NCI-H82 treated with DMSO at 0.1 percent for 48 hours (cell line): ENCODE measurements around the gene KCNH4.
"Not testable (repeated sequence)": the region's sequence is repeated elsewhere in the genome, so short reads cannot be mapped to it uniquely, and the experiment has no call there.

Experiments used
- DNase-seq: peaks from one replicate; lab custom pipeline; 2025; ENCODE audit not compliant: unreplicated experiment; lab: John Stamatoyannopoulos, UW

The KCNH4 gene

DNA sequence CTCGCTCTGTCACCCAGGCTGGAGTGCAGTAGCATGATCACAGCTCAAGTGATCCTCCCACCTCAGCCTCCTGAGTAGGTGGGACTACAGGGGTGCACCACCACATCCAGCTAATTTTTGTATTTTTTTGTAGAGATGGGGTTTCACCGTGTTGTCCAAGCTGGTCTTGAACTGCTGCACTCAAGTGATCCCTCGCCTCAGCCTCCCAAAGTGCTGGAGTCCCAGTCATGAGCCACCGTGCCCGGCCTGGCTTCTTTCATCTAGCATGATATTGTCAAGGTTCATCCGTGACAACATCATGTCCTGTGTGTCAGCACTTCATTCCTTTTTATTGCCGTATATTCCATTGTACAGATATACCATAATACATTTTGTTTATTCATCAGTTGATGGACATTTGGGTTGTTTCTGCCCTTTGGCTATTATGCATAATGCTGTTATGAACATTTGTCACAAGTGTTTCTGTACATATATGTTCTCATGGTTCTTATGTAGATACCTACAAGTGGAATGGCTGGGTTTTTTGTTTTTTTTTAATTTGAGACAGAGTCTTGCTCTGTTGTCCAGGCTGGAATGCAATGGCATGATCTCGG, 16.7 kb upstream of the KCNH4 start:
- no peak for DNase-seq

GRCh38 chr17:42193969-42194899, 13.3 kb upstream of the KCNH4 start, which contains the start of gene GHDC:
Gene GHDC, minus strand, starts transcription at chr17:42194494. Its CDS starts 913 bp downstream, at chr17:42193581.
- peak; percentile 84 for DNase-seq

DNA sequence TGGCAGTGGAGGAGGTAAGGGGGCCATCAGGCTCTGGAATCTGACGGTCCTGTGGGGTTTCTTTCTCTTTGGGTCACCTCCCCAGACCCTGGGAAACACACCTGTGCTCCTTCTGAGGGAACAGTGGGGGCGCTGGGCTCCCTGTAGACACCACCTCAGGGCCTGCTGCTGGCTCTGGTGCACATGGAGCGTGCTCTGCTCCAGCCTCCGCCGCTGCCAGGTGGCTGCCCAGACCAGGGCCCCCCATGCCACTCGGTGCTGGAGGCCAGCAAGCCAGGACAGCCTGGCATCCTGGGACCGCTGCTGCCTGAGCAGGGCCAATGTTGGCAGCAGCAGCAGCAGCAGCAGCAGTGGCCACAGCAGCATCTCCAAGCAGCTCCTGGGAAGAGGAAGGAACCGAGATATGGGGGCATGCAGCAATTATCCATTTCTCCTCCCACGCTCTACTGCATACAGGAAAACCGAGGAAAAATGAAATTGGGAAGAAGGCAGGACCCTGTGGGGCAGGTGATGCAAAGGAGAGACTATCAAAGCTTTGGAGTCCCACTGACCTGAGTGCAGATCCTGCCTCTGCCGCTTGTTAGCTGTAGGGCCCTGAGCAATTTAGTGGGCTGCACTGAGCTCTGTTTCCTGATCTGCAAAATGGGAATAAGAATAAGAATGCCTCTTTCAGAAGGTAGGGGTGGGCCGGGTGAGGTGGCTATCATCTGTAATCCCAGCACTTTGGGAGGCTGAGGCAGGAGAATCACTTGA, 12.4 kb upstream of the KCNH4 start:
- no peak for DNase-seq

DNA sequence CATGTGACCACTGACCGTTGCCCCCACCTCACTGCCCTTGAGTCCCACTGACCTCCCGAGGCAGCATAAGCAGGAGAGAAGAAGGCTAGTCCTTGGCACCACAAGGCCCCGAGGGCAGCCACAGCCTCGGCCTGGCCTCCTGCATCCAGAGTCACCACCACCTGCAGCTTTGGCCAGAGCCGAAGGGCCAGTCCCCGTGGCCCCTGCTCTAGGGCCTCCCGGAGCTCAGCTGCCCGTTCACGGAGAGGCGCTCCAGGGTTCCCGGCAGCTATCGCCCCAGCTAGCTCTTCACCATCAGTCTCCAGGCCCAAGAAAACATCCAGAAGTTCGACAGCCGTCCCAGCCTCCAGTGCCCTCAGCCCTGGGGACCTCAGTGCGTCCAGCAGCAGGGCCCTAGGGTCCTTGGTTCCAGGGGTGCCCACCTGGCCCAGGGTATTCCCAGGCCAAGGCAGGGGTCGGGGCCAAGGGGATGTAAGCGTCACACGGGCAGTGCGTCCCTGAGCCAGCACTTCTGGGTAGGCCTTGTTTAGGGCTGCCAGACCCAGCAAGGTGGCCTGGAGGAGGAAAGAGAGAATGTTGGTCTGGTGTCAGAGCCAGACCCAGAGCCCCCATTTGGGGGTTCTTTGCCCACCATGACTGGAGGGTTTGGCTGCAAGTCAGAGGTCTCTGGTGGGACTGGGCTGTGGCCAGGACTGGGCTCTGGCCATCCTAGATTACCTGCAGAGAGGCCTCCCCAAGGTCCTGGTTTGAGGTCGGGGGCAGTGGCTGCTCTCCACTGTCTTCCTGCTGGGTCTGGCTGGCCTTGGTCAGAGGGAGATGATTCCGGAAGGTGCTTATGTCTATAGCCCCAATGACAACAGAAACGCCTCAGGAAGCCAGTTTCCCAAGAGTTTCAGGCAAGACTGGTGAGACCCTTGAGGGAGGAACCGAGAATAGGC, 11.5 kb upstream of the KCNH4 start:
- no peak for DNase-seq

DNA sequence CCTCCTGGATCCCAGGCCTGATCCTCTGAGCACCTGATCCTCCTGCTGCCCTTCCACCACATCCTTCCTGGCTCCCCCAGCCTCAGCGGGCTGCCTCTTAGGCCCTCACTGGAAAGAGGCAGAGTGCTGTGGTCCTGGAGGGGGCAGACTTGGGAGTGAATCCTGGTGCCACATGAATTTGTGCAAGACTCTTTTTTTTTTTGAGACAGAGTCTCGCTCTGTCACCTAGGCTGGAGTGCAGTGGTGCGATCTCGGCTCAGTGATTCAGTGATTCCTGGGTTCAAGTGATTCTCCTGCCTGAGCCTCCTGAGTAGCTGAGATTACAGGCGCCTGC, 10.3 kb upstream of the KCNH4 start:
- DNase-seq = no peak

DNA sequence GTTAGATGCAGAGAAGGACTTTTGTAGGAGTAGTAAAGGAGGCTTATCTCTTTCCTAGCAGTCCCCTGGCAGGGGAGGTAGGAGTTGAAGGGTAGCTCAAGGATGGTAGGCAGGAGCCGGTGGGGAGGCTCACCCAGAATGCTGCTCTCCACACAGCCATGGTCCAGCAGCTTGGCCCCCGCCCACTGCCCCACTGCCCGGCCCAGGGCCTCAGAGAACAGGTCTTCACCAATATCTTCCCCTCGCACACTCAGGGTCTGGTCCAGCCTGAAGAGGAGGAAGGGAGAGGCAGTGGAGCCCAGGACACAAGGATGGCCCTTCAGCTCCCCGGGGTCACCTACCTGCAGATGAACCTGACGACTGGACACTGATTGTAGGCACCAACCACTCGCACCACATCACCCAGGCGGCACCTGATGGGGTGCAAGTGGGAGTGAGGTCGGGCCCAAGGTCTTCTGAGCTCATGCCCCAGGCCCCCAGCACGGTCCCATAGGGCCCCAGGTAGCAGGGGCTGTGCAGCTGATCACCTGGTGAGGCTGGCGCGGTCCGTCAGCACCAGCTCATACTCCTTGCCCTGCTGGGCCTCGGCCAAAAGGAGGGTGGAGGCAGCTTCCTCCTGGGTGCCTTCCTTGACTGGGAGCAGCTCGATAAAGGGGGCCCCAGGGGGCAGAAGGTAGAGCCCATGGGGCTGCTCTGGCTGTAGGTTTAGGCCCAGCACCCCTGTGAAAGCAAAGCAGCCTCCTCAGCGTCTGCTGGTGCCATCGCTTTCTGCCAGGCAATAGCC, 9.7 kb upstream of the KCNH4 start:
- no peak for DNase-seq

DNA sequence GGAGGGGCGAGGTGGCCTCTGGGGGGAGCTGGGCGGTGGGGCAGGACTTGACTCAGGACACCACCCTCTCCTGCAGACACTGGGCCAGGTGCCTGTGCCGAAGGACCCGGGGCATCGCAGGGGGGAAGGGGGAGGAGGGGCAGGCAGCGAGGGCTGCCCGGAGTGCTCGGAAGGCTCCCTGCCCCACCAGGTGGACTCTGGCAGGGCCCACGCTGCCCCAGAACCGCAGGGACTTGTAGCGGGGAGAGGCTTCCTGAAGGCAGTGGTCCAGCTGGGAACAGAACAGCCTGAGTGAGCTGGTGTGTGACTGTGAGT, 8.7 kb upstream of the KCNH4 start:
- DNase-seq = no peak

DNA sequence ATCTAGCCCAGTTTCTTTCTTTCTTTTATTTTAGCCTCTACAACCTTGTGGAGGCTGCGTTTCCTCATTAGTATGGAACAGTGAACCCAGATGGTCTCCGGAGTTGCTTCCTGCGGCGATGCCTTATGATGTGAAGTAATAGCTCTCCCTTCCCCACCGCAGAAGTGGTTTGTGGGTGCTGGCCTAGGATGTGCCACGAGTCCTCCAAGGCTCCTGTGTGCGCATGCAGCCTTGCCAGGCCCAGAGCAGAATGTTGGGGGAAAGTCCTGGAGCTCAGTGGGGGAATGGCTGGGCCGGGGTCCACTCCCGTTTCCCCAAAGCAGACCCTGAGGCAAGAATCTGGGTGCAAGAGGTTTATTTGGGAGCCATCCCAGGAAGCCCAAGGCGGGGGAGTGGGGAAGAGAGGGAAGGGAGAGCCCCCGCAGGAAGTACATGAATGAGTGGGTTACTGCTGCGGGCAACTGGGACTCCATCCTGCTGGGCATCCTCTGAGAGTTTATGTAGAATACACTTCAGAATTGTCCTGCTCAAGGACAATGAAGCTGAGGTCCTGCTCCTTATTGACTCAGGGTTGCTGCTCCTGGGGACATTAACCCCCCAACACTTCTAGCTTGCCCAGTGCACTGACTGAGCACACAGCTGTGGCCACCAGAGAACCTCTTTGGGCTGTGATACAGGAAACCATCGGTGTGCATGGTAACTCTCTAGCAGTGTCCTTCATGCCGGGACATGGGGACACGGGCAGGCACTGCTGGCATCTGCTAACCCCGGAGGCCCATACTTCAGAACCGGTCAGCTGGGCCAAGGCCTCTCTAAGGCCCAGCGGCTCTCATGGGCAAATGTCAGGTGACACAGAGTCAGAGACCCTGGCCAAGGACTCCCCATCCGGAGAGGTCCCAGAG, 8.1 kb upstream of the KCNH4 start:
- DNase-seq = no peak

DNA sequence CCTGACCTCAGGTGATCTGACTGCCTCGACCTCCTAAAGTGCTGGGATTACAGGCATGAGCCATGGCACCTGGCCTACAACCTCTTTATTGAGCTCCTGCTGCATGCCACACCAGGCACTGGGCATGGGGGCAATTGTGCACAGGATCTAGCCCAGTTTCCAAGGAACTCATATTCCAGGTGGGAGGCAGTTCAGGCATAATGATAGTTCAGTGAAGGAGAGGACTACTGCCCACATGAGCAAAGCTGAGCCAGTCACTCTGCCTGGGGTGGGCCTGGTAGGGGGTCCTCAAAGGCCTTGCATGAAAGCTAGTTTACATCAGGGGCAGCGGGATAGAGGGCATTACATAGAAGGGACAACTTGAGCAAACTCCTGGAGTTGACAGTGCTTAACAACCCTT, 6.9 kb upstream of the KCNH4 start:
- DNase-seq = no peak

- not testable (repeated sequence) for DNase-seq
Observed at GRCh38 chr17:42186191-42186590, 5.2 kb upstream of the KCNH4 start.

- DNase-seq = no peak
Observed at GRCh38 chr17:42185621-42185930, 4.6 kb upstream of the KCNH4 start.

- DNase-seq = no peak
Observed at GRCh38 chr17:42184713-42185620, 4.0 kb upstream of the KCNH4 start, which contains the start of gene HCRT. Gene HCRT, minus strand, starts transcription at chr17:42185452. Its CDS starts 87 bp downstream, at chr17:42185365.

GRCh38 chr17:42183741-42184711, 3.1 kb upstream of the KCNH4 start:
- DNase-seq = peak; percentile 27

DNA sequence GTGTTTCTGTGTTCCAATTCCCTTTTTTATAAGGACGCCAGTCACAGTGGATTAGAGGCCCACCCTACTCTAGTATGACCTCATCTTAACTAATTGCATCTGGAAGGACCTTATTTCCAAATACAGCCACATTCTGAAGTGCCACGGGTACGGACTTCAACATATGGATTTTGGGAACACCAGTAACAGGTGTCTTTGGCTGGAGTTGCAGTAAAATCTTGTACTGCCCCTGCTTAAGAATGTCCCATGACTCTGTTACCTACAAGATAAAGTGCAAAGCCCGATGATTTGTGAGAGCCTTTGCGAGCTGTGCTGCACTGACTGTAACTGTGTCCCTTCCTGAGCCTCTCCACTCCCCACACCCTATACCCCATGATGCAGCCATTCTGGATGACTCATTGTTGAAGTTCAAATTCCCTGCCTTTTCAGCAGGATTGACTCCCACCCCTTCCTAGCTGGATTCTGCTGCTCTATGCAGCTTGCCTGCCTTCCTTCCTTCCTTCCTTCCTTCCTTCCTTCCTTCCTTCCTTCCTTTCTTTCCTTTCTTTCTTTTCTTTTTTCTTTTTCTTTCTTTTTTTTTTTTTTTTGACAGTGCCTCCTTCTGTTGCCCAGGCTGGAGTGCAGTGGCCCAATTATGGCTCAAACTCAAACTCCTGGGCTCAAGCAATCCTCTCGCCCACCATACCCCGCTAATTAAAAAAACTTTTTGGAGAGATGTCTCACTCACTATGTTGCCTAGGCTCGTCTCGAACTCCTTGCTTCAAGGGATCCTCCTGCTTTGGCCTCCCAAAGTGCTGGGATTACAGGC, 2.2 kb upstream of the KCNH4 start:
- DNase-seq = no peak

DNA sequence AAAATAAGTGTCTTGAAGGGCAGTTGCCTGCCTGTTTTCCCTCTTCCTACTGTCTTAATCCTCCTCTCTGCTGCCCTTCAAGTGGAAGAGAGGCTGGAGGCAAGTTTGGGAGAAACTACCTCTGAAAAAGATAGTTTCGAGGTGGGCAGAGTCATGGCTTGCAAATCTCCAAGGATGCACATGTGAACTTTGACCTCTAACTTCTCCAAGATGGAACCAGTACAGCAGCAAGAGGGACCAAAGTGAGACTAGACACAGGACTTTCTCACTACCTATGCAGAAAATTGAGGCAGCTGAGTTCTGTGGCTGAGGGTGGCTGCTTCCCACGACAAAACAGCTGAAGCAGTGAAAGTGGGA, 887 bp upstream of the KCNH4 start:
- no peak for DNase-seq

DNA sequence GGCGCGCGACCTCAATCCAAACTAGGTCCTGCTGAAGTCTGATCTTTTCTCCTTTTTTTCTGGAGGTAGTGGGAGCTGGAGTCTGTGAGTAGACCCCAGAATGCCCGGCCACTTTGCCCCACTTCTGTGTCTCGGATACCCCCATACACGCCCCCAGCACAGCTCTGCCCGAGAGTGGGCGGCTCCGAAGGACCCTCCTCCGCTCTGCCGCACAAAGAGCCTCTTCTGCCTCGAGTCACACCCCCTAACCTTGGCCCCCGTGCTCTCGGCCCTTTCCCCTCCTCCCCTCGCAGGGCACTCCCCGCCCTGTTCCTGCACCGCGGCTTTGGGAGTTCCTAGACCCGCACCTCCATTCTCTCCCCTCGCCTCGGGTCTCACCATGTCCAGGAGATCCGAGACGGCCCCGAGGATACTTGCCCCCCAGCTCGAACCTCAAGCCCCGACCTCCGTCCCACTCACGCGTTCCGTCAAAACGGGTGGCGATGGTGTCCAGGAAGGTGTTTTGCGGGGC, 476 bp downstream of the KCNH4 start:
- no peak for DNase-seq
